ENCODE data around the gene SYS1. TPM values are rescaled to one million over a fixed set of nuclear protein-coding genes. Genes with fewer than 3 reads are reported as not detected.

SYS1 gene
- total RNA-seq, 6 donors from 2014 or later: 31.0 to 61.4 (median 50.7) TPM

DNA sequence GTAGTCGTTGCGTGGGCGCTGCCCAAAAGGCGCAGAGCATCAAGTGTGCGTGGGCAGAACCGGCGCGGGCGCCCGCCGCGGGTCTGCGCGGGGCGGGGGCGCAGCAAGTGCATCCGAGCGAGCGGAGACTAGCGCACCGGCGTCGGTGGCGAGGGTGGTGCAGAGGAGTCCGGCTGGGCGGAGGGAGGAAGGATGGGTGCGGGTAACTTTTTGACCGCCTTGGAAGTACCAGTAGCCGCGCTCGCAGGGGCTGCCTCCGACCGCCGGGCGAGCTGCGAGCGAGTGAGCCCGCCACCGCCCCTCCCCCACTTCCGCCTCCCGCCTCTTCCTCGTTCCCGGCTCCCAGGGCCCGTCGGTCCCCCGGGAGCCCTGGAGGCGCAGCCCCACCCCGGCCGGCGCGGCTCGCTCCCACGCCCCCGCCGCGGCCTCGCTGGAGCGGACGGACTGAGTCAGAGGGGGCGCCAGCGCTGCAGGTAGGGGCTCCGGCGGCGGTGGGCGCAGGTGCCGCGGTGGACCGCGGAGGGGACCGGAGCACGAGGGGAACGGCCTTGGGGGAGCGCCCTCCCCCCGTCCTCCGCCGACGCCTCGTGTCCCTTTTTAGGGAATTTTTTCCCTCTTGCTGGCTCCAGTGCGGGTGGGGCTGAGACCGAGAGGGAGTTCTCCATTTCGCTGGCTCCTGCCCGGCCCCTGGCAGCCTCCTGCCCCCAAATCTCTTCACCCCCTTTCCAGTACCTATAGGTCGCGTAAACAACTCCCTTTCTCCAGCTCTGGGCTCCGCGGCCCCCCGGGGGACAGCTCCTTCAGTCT is 43.5 kb downstream of the SYS1 start:
- Histone ChIP-seq H3K4me3 (peak overlapping the region; percentile 60 to 87 (median 76)), H3K36me3 (peaks cover 0 to 28% (median 13%) of the 10 kb centered on the region in 4 donors), H3K4me1 (peaks cover 13 to 18% (median 15%) of the 10 kb centered on the region in 4 donors), H3K27ac (peak overlapping the region; percentile 86 to 94 (median 91)), H3K9me3 (no peaks in the 10 kb centered on the region), H3K27me3 (no peaks in the 10 kb centered on the region)
- ATAC-seq (ENCODE audit: low FRiP score in 2 of 2) (peak; percentile 19 to 89), DNase-seq (peak; percentile 73 to 92)
- TF ChIP-seq EP300 (IDR thresholded peaks at IDR 0.05) (no peak), POLR2AphosphoS5 (IDR thresholded peaks at IDR 0.05) (peak; percentile 67 to 71), POLR2A (IDR thresholded peaks at IDR 0.05) (peak; percentile 25 to 60 (median 36))
- TF ChIP-seq, protein P1, sequence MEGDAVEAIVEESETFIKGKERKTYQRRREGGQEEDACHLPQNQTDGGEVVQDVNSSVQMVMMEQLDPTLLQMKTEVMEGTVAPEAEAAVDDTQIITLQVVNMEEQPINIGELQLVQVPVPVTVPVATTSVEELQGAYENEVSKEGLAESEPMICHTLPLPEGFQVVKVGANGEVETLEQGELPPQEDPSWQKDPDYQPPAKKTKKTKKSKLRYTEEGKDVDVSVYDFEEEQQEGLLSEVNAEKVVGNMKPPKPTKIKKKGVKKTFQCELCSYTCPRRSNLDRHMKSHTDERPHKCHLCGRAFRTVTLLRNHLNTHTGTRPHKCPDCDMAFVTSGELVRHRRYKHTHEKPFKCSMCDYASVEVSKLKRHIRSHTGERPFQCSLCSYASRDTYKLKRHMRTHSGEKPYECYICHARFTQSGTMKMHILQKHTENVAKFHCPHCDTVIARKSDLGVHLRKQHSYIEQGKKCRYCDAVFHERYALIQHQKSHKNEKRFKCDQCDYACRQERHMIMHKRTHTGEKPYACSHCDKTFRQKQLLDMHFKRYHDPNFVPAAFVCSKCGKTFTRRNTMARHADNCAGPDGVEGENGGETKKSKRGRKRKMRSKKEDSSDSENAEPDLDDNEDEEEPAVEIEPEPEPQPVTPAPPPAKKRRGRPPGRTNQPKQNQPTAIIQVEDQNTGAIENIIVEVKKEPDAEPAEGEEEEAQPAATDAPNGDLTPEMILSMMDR (IDR thresholded peaks at IDR 0.05): no peak
- 0 to 2% methylated on average over 27 to 60 of the region's 87 CpGs for WGBS, 2 donors

DNA sequence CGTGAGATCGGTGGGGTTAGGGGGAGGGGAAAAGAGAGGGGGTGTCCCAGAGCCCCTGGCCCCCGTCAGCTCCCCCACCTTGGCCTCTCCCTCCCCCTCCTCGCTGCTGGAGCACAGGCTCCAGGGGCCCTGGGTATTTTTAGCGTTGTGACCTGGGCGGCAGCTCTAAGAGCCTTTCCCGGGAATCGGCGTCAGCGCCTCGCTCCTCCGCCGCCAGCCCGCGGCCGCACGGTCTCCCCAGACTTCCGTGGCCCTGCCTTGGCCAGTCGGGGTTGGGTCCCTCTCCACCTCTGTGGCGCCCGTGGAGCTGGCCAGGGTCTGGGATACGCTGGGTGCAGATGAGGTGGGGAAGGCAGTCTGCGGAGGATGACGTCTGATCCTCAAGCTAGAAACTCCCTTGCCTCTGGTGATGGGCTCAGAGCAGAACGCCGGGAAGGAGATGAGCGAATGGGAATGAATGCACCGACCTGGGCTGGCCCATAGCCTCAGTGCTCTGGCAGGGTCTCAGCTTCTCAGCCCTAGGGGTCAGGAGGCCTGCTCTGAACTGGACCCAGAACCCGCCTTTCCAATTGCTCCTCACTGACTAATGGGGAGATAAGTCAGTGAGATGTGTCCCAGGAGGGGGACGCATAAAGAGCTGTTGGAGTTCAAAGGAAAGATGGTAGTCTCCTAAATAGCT is 44.2 kb downstream of the SYS1 start:
- Histone ChIP-seq H3K4me1 (peaks cover 13 to 18% (median 15%) of the 10 kb centered on the region in 4 donors), H3K27ac (peak overlapping the region; percentile 86 to 94 (median 91)), H3K27me3 (no peaks in the 10 kb centered on the region), H3K9me3 (no peaks in the 10 kb centered on the region), H3K4me3 (peak overlapping the region; percentile 60 to 87 (median 76)), H3K36me3 (peaks cover 0 to 35% (median 14%) of the 10 kb centered on the region in 4 donors)
- WGBS, 2 donors: 13 to 23% methylated on average over 19 to 29 of the region's 30 CpGs
- peak; percentile 50 to 89 for DNase-seq
- peak; percentile 60 to 69 for TF ChIP-seq POLR2AphosphoS5 (IDR thresholded peaks at IDR 0.05)
- TF ChIP-seq, protein P1 (IDR thresholded peaks at IDR 0.05): no peak
- TF ChIP-seq EP300 (IDR thresholded peaks at IDR 0.05): no peak
- TF ChIP-seq POLR2A (IDR thresholded peaks at IDR 0.05): peak in 2 of 4 donors; percentile 6 to 56
- peak; percentile 70 to 72 for ATAC-seq (ENCODE audit: low FRiP score in 2 of 2)

DNA sequence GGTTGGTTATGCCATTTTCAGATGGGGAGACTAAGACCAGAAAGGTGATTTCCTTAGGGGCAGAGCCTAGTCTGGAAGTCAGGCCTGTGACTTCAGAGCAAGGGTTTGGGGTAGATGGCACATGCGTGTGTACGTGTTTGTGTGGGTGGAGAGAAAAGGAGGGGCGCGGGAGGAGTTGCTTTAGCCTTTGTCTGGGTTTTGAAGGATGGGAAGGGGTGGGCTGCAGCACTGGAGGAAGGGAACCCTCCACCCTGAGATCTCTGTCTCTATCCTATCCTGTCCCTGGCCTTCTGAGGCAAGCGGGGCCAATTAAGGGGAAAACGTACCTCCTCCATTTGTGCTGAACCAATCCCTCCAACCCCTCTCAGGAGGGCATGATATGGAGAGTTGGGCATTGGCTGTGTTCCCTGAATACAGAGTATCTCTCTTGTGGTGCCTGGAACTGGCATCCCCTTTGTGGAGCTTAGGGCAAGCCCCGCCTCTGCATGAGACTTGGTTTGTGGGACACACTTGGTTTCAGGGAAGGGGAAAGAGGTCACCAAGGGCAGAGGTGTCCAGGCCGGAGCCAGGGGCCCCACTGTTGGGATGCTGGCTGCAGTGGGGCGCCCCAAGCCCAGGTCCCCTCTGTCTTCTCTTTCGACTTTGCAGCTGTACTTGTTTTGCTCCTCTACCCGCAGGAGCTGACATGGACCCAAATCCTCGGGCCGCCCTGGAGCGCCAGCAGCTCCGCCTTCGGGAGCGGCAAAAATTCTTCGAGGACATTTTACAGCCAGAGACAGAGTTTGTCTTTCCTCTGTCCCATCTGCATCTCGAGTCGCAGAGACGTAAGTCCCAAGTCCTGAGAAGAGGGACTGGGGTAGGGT is 45.1 kb downstream of the SYS1 start, which contains the start of gene DBNDD2:
DBNDD2 (plus strand) TSS at position 507 of the 863 bp plus-strand sequence; CDS start at position 686, 179 bp downstream.
- peaks cover 13 to 18% (median 15%) of the 10 kb centered on the region in 4 donors for H3K4me1 ChIP-seq
- peaks cover 0 to 39% (median 14%) of the 10 kb centered on the region in 4 donors for H3K36me3 ChIP-seq
- H3K9me3 ChIP-seq: no peaks in the 10 kb centered on the region
- DNase-seq (peak in 1 of 2 donors; percentile 61), ATAC-seq (ENCODE audit: low FRiP score in 2 of 2) (no peak)
- H3K27me3 ChIP-seq: no peaks in the 10 kb centered on the region
- H3K4me3 ChIP-seq: peak within 1 kb of the TSS; percentile 60 to 87 (median 76)
- WGBS, 2 donors: 87 to 91% methylated on average over 18 to 21 of the region's 21 CpGs
- TF ChIP-seq POLR2AphosphoS5 (IDR thresholded peaks at IDR 0.05): no peak
- TF ChIP-seq EP300 (IDR thresholded peaks at IDR 0.05): no peak
- no peak for TF ChIP-seq POLR2A (IDR thresholded peaks at IDR 0.05)
- TF ChIP-seq, protein P1 (IDR thresholded peaks at IDR 0.05): no peak
- peak within 1 kb of the TSS; percentile 86 to 94 (median 91) for H3K27ac ChIP-seq

DNA sequence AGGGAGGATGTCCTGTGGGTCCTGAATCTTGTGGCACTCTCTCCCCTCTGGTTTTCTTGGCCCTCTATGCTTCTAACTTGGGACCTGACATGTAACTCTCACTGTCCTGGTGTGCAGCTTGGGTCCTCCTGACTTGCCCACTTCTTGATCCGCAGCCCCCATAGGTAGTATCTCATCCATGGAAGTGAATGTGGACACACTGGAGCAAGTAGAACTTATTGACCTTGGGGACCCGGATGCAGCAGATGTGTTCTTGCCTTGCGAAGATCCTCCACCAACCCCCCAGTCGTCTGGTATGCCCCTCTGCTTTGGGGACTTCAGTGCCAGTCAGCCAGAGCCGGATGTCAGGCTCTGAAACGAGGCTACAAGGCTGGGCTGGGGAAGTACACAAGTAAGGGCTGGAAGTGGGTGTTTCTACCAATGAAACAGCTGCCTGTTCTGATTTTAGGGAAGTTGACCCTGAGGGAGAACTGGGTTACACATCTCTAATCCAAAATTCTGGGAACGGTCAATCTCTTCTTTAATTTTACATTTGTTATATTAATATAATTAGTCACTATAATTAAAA is 45.8 kb downstream of the SYS1 start:
- no peak for TF ChIP-seq POLR2A (IDR thresholded peaks at IDR 0.05)
- no peak for TF ChIP-seq EP300 (IDR thresholded peaks at IDR 0.05)
- TF ChIP-seq, protein P1 (IDR thresholded peaks at IDR 0.05): no peak
- no peak for TF ChIP-seq POLR2AphosphoS5 (IDR thresholded peaks at IDR 0.05)
- ATAC-seq (ENCODE audit: low FRiP score in 2 of 2) (no peak), DNase-seq (peak in 1 of 2 donors; percentile 43)
- Histone ChIP-seq H3K4me1 (peaks cover 13 to 18% (median 15%) of the 10 kb centered on the region in 4 donors), H3K27me3 (no peaks in the 10 kb centered on the region), H3K4me3 (peak overlapping the region in 2 of 4 donors; percentile 80 to 87), H3K9me3 (no peaks in the 10 kb centered on the region), H3K36me3 (peaks cover 0 to 39% (median 14%) of the 10 kb centered on the region in 4 donors), H3K27ac (peak overlapping the region in 3 of 4 donors; percentile 91 to 94 (median 91))
- 74 to 85% methylated on average over 6 to 7 of the region's 7 CpGs for WGBS, 2 donors
